HepG2 (cell line): ENCODE data around the gene PBLD. TPM values are rescaled to one million over a fixed set of nuclear protein-coding genes. Genes with fewer than 3 reads are reported as not detected.
A peak's percentile ranks its signal among the peaks of the same experiment; 100 is the strongest.

ENCODE experiments used
- AHR ChIP-seq: IDR thresholded peaks from 2 replicates; pipeline ENCODE4 v1.6.1; 2018; ENCODE audit warnings: missing genetic modification reagents, missing compliant biosample characterization
- FOXM1 ChIP-seq: sonication (generic); formaldehyde crosslinking; IDR thresholded peaks from 2 replicates; pipeline ENCODE4 v1.5.0; 2020; ENCODE audit warnings: missing genetic modification reagents
- GABPA ChIP-seq, 2 experiments: IDR thresholded peaks; 2 replicates each; pipeline ENCODE4 v1.6.1; 2011 to 2016; ENCODE audit warnings: low read depth in 2 of 2, low read length in 1 of 2, missing biosample characterization in 1 of 2, missing genetic modification characterization in 1 of 2
- GLI4 ChIP-seq: sonication (generic); formaldehyde crosslinking; IDR thresholded peaks from 2 replicates; pipeline ENCODE4 v1.5.1; 2020; ENCODE audit warnings: missing genetic modification reagents, mild to moderate bottlenecking, moderate library complexity, borderline replicate concordance
- HHEX ChIP-seq: IDR thresholded peaks from 2 replicates; pipeline ENCODE4 v1.6.1; 2016; ENCODE audit warnings: control low read depth
- HMG20A ChIP-seq: IDR thresholded peaks from 2 replicates; pipeline ENCODE4 v1.6.1; 2016; ENCODE audit warnings: borderline replicate concordance
- HMGA1 ChIP-seq: sonication (generic); formaldehyde crosslinking; conservative IDR thresholded peaks from 2 replicates; pipeline ENCODE4 v1.4.0; 2020; ENCODE audit warnings: missing genetic modification reagents
- IKZF1 ChIP-seq: fragments of 450-650 bp; IDR thresholded peaks from 2 replicates; pipeline ENCODE4 v1.7.1; 2016
- MTA1 ChIP-seq: sonication (generic); formaldehyde crosslinking; IDR thresholded peaks from 2 replicates; pipeline ENCODE4 v1.4.0; 2020; ENCODE audit warnings: missing genetic modification reagents, mild to moderate bottlenecking, borderline replicate concordance
- NCOA1 ChIP-seq: sonication (generic); formaldehyde crosslinking; IDR thresholded peaks from 2 replicates; pipeline ENCODE4 v1.9.0; 2021; ENCODE audit warnings: missing genetic modification reagents
- PCBP2 ChIP-seq: fragments of 200-400 bp; formaldehyde crosslinking; optimal IDR thresholded peaks from 2 replicates; pipeline ENCODE3; 2018; ENCODE audit warnings: low read length, low read depth; ENCODE audit not compliant: poor library complexity, severe bottlenecking
- RARA ChIP-seq: IDR thresholded peaks from 2 replicates; pipeline ENCODE4 v1.6.1; 2016; ENCODE audit warnings: missing genetic modification reagents, missing compliant biosample characterization
- SSRP1 ChIP-seq: IDR thresholded peaks from 2 replicates; pipeline ENCODE4 v1.6.1; 2016; ENCODE audit warnings: control low read depth
- ZBTB3 ChIP-seq: sonication (generic); formaldehyde crosslinking; IDR thresholded peaks from 2 replicates; pipeline ENCODE4 v1.4.0; 2020; ENCODE audit warnings: low read depth, mild to moderate bottlenecking, moderate library complexity, missing genetic modification reagents, borderline replicate concordance
- ZBTB42 ChIP-seq: sonication (generic); formaldehyde crosslinking; IDR thresholded peaks from 2 replicates; pipeline ENCODE4 v1.5.0; 2020; ENCODE audit warnings: mild to moderate bottlenecking, missing genetic modification reagents
- ZNF10 ChIP-seq: sonication (generic); formaldehyde crosslinking; IDR thresholded peaks from 2 replicates; pipeline ENCODE4 v1.4.0; 2020; ENCODE audit warnings: mild to moderate bottlenecking, low read depth, missing genetic modification reagents, borderline replicate concordance
- ZNF138 ChIP-seq: sonication (generic); formaldehyde crosslinking; IDR thresholded peaks from 2 replicates; pipeline ENCODE4 v1.5.0; 2020; ENCODE audit warnings: mild to moderate bottlenecking, low read depth, missing genetic modification reagents
- ZNF3 ChIP-seq: IDR thresholded peaks from 2 replicates; pipeline ENCODE4 v1.7.0; 2017; ENCODE audit warnings: inconsistent platforms
- ZNF746 ChIP-seq: sonication (generic); formaldehyde crosslinking; IDR thresholded peaks from 2 replicates; pipeline ENCODE4 v1.8.0; 2022; ENCODE audit warnings: mild to moderate bottlenecking, missing genetic modification reagents
- ZNF768 ChIP-seq: sonication (generic); formaldehyde crosslinking; IDR thresholded peaks from 2 replicates; pipeline ENCODE4 v1.4.0; 2020; ENCODE audit warnings: missing genetic modification reagents
- ZNF790 ChIP-seq: sonication (generic); formaldehyde crosslinking; IDR thresholded peaks from 2 replicates; pipeline ENCODE4 v1.8.0; 2022; ENCODE audit warnings: missing genetic modification reagents, mild to moderate bottlenecking, borderline replicate concordance
- ZSCAN25 ChIP-seq: sonication (generic); formaldehyde crosslinking; IDR thresholded peaks from 2 replicates; pipeline ENCODE4 v1.8.0; 2022; ENCODE audit warnings: mild to moderate bottlenecking, missing genetic modification reagents
- polyA plus RNA-seq, 8 experiments: library from polyadenylated mRNA; depleted of rRNA in 3 of 8; stranded (reverse) in 7 of 8; unstranded in 1 of 8; fragments of >200 nt; fragmentation: Illumina TruSeq in 4 of 8; extraction: Trizol in 4 of 8; gene quantifications; 2 replicates each; pipeline versions ENCODE4 v1.2.1 to v1.2.3, GENCODE V29; 2011 to 2016; ENCODE audit warnings: low read depth in 4 of 8, missing spikeins in 1 of 8, mixed read lengths in 1 of 8; ENCODE audit not compliant: insufficient read depth in 1 of 8
- total RNA-seq, 5 experiments: library from RNA; depleted of rRNA; stranded (reverse); fragments of >200 nt; fragmentation: Illumina TruSeq; extraction: Trizol; gene quantifications; 2 replicates each; pipeline ENCODE4 v1.2.3, GENCODE V29; 2016; ENCODE audit warnings: low read depth in 1 of 5
- TF ChIP-seq, protein P1 (sequence below): sonication (generic); formaldehyde crosslinking; IDR thresholded peaks from 2 replicates; pipeline ENCODE4 v1.9.0; 2021; ENCODE audit warnings: mild to moderate bottlenecking, missing genetic modification reagents
- TF ChIP-seq, protein P2 (sequence below): sonication (generic); formaldehyde crosslinking; IDR thresholded peaks from 2 replicates; pipeline ENCODE4 v1.4.0; 2020; ENCODE audit warnings: mild to moderate bottlenecking, missing genetic modification reagents
- TF ChIP-seq, protein P3 (sequence below): IDR thresholded peaks from 2 replicates; pipeline ENCODE4 v1.6.1; 2016; ENCODE audit warnings: low read depth, borderline replicate concordance

The PBLD gene
- total and polyA plus RNA-seq, 2 of the 13 experiments (the other 11 are each of a cell fraction or from before 2014, with no cell fraction given), result 0.42 to 3.1 TPM

DNA sequence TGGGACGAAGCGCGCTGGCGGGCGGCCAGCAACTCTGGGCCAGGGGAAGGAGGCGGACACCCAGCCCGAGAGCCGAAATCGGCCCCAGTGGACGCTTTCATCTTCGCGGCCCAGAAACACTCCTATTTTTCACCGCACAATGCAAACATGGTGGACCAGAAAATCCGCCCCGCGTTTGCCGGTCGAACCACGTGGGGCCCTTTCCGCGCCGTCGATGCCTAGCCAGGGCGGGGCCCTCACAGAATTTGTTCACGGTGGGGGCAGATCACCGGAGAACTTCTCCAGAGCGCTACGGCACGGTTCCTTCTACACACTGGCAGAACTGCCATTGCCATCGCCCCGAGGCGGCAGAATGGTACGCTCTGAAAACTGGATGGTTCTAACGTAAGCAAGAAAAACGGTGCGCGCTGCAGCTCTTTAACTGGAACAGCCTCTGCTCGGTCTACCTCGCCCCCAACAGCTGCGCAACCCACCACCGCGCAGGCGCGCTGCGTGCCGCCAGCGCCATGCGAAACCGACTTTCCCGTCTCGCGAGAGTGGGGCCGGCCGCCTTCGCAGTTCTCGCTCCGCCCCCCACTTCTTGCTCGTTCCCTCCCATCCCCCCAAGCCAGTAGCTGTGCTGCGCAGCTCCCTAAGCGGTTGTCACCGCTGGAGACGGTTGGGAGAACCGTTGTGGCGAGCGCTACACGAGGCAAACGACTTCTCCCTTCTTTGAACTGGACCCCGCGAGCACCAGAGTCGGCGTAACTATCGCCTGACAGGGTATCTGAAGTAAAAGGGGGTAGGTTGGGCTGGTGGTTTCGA, 1.1 kb downstream of the PBLD start, which contains the start of gene HNRNPH3 (continued):
- TF ChIP-seq, protein P1, sequence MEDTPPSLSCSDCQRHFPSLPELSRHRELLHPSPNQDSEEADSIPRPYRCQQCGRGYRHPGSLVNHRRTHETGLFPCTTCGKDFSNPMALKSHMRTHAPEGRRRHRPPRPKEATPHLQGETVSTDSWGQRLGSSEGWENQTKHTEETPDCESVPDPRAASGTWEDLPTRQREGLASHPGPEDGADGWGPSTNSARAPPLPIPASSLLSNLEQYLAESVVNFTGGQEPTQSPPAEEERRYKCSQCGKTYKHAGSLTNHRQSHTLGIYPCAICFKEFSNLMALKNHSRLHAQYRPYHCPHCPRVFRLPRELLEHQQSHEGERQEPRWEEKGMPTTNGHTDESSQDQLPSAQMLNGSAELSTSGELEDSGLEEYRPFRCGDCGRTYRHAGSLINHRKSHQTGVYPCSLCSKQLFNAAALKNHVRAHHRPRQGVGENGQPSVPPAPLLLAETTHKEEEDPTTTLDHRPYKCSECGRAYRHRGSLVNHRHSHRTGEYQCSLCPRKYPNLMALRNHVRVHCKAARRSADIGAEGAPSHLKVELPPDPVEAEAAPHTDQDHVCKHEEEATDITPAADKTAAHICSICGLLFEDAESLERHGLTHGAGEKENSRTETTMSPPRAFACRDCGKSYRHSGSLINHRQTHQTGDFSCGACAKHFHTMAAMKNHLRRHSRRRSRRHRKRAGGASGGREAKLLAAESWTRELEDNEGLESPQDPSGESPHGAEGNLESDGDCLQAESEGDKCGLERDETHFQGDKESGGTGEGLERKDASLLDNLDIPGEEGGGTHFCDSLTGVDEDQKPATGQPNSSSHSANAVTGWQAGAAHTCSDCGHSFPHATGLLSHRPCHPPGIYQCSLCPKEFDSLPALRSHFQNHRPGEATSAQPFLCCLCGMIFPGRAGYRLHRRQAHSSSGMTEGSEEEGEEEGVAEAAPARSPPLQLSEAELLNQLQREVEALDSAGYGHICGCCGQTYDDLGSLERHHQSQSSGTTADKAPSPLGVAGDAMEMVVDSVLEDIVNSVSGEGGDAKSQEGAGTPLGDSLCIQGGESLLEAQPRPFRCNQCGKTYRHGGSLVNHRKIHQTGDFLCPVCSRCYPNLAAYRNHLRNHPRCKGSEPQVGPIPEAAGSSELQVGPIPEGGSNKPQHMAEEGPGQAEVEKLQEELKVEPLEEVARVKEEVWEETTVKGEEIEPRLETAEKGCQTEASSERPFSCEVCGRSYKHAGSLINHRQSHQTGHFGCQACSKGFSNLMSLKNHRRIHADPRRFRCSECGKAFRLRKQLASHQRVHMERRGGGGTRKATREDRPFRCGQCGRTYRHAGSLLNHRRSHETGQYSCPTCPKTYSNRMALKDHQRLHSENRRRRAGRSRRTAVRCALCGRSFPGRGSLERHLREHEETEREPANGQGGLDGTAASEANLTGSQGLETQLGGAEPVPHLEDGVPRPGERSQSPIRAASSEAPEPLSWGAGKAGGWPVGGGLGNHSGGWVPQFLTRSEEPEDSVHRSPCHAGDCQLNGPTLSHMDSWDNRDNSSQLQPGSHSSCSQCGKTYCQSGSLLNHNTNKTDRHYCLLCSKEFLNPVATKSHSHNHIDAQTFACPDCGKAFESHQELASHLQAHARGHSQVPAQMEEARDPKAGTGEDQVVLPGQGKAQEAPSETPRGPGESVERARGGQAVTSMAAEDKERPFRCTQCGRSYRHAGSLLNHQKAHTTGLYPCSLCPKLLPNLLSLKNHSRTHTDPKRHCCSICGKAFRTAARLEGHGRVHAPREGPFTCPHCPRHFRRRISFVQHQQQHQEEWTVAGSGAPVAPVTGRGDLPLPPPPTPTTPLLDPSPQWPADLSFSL (CRISPR knock-in tag), result 0 out of 2 replicates have a peak, but pooled peaks have one; percentile 11
- TF ChIP-seq ZBTB42 (CRISPR knock-in tag) (peak; percentile 89), HMGA1 (CRISPR knock-in tag) (no peak), SSRP1 (0 out of 2 replicates have a peak, but pooled peaks have one; percentile 31), GLI4 (CRISPR knock-in tag) (peak; percentile 24; the same call in 1 of the 2 replicates), ZNF746 (CRISPR knock-in tag) (no peak; the same call in none of the 2 replicates), ZNF10 (CRISPR knock-in tag) (no peak), ZNF768 (peak; percentile 66; the same call in 1 of the 2 replicates), HMG20A (no peak), ZSCAN25 (CRISPR knock-in tag) (no peak; the same call in 1 of the 2 replicates), HHEX (CRISPR knock-in tag) (no peak), IKZF1 (no peak), PCBP2 (no peak), FOXM1 (CRISPR knock-in tag) (0 out of 2 replicates have a peak, but pooled peaks have one; percentile 19), NCOA1 (CRISPR knock-in tag) (no peak), GABPA (IDR thresholded peaks at IDR 0.05; ENCODE audit: low read depth, low read length) (no peak), GABPA (CRISPR knock-in tag; IDR thresholded peaks at IDR 0.05; ENCODE audit: low read depth) (no peak), MTA1 (peak; percentile 10; the same call in 1 of the 2 replicates), ZBTB3 (CRISPR knock-in tag) (peak; percentile 70), ZNF138 (CRISPR knock-in tag) (peak; percentile 86), ZNF790 (CRISPR knock-in tag) (peak; percentile 94; the same call in 1 of the 2 replicates), RARA (CRISPR knock-in tag) (peak; percentile 35), AHR (CRISPR knock-in tag) (peak; percentile 64; the same call in 1 of the 2 replicates), ZNF3 (CRISPR knock-in tag) (no peak; the same call in 1 of the 2 replicates)
- TF ChIP-seq, protein P2, sequence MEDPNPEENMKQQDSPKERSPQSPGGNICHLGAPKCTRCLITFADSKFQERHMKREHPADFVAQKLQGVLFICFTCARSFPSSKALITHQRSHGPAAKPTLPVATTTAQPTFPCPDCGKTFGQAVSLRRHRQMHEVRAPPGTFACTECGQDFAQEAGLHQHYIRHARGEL (CRISPR knock-in tag), result no peak
- TF ChIP-seq, protein P3, sequence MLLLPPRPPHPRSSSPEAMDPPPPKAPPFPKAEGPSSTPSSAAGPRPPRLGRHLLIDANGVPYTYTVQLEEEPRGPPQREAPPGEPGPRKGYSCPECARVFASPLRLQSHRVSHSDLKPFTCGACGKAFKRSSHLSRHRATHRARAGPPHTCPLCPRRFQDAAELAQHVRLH (CRISPR knock-in tag), result peak; percentile 72; the same call in 1 of the 2 replicates
